Vagina (tissue), 2 donors: ENCODE data around the gene KIAA0513. TPM values are rescaled to one million over a fixed set of nuclear protein-coding genes. Genes with fewer than 3 reads are reported as not detected.

Experiments
- DNase-seq, 2 donors: peaks; one replicate each; pipeline ENCODE4 v3.0.0-alpha.2; 2017; ENCODE audit errors: extremely low spot score in 2 of 2
- H3K27ac ChIP-seq: fragments of 200-600 bp; sonication (generic); one replicate; pipeline ENCODE4 v1.5.1; 2019
- H3K27me3 ChIP-seq: fragments of 200-600 bp; sonication (generic); one replicate; pipeline ENCODE4 v1.5.1; 2019
- H3K36me3 ChIP-seq, 2 donors: fragments of 200-600 bp; sonication (generic); one replicate each; pipeline ENCODE4 v1.5.1; 2017 to 2019
- H3K4me1 ChIP-seq: fragments of 200-600 bp; sonication (generic); one replicate; pipeline ENCODE4 v1.5.1; 2019
- H3K4me3 ChIP-seq, 2 donors: fragments of 200-600 bp; sonication (generic); 1 replicate in 1 of 2; 2 replicates in 1 of 2; pipeline ENCODE4 v1.5.1; 2016 to 2019
- H3K9me3 ChIP-seq: fragments of 200-600 bp; sonication (generic); one replicate; pipeline ENCODE4 v1.5.1; 2019
- POLR2A ChIP-seq, 2 donors: fragments of 450-650 bp; IDR thresholded peaks; one replicate each; pipeline ENCODE4 v1.6.1; 2017; ENCODE audit warnings: antibody characterized with exemption in 2 of 2, mild to moderate bottlenecking in 2 of 2, moderate library complexity in 2 of 2
- POLR2AphosphoS5 ChIP-seq, 2 donors: sonication (generic); formaldehyde crosslinking; IDR thresholded peaks; one replicate each; pipeline ENCODE4 v1.9.0; 2017; ENCODE audit warnings: antibody characterized with exemption in 2 of 2, mild to moderate bottlenecking in 2 of 2, low read depth in 1 of 2; ENCODE audit not compliant: insufficient read depth in 1 of 2
- intact Hi-C: fragments of 100-400 bp; cut with DNase I; formaldehyde crosslinking; loops from one replicate; pipeline ENCODE4 v1.15.1; 2023
- total RNA-seq: library from RNA; depleted of rRNA; stranded (reverse); fragments of >200 nt; gene quantifications from one replicate; pipeline ENCODE4 v1.2.3, GENCODE V29; 2016
- TF ChIP-seq, protein P1 (sequence below), 3 experiments: fragments of 450-650 bp in 2 of 3; fragments of 200-600 bp in 1 of 3; sonication (generic) in 1 of 3; IDR thresholded peaks; one replicate each; pipeline ENCODE4 v1.5.1; 2017 to 2019; ENCODE audit warnings: antibody characterized with exemption in 3 of 3, mild to moderate bottlenecking in 2 of 3, moderate library complexity in 2 of 3

The KIAA0513 gene
- total RNA-seq, 1 donor from 2014 or later, result 26.8 TPM

DNA sequence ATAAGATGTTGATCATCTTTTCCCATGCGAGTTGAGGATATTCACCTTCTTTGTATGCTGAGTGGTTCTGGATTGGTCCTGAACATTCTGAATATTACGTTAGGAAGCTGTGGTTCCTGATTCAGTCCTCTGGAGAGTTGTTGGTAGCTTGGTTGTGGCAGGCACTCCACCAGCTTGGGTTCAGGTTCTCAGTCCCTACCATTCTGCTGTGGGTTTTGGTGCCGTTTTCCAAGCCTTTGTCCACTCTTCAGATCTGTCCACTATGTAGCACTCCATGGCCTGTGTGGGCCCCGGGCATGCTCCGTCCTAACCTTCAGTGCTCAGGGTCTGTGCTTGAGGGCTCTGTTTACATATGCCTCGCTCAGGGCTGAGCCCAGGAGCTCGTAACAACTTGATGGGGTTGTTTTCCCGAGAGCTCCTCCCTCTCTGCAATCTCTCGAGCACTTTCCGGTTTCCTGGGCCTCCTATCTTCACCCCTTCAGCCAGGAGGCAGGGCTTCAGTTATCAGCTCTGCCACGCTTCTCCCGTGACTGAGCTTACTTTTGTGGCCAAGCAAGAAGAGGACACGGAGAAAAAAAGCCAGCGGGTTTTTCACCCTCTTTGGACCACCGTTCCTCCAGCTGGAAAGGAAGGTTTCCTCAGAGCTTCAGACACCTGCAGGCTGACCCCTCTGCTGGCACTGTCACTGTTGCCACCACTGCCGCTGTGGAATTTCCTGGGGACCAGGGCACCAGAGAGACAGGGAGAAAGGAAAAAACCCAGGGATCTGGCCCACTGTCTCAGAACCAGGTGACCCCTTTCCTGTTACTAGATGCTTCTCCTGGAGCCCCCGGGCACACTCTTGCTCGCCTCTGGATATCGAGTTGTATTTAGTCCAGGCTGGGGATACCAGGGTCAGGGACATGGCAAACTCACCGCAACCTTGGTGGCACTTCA is 19.6 kb downstream of the KIAA0513 start:
- peaks cover 28% of the 10 kb centered on the region for H3K4me1 ChIP-seq
- no peaks in the 10 kb centered on the region for H3K27me3 ChIP-seq
- no peaks in the 10 kb centered on the region for H3K36me3 ChIP-seq
- no peak for TF ChIP-seq POLR2A (IDR thresholded peaks at IDR 0.05)
- TF ChIP-seq, protein P1, sequence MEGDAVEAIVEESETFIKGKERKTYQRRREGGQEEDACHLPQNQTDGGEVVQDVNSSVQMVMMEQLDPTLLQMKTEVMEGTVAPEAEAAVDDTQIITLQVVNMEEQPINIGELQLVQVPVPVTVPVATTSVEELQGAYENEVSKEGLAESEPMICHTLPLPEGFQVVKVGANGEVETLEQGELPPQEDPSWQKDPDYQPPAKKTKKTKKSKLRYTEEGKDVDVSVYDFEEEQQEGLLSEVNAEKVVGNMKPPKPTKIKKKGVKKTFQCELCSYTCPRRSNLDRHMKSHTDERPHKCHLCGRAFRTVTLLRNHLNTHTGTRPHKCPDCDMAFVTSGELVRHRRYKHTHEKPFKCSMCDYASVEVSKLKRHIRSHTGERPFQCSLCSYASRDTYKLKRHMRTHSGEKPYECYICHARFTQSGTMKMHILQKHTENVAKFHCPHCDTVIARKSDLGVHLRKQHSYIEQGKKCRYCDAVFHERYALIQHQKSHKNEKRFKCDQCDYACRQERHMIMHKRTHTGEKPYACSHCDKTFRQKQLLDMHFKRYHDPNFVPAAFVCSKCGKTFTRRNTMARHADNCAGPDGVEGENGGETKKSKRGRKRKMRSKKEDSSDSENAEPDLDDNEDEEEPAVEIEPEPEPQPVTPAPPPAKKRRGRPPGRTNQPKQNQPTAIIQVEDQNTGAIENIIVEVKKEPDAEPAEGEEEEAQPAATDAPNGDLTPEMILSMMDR (IDR thresholded peaks at IDR 0.05), result no peak
- TF ChIP-seq POLR2AphosphoS5 (IDR thresholded peaks at IDR 0.05; ENCODE audit: insufficient read depth in 1 of 2, low read depth in 1 of 2), result no peak
- H3K4me3 ChIP-seq, result no peak overlapping the region
- no peak overlapping the region for H3K27ac ChIP-seq
- H3K9me3 ChIP-seq, result no peaks in the 10 kb centered on the region
- intact Hi-C loops, result no loop called here
- no peak for DNase-seq

DNA sequence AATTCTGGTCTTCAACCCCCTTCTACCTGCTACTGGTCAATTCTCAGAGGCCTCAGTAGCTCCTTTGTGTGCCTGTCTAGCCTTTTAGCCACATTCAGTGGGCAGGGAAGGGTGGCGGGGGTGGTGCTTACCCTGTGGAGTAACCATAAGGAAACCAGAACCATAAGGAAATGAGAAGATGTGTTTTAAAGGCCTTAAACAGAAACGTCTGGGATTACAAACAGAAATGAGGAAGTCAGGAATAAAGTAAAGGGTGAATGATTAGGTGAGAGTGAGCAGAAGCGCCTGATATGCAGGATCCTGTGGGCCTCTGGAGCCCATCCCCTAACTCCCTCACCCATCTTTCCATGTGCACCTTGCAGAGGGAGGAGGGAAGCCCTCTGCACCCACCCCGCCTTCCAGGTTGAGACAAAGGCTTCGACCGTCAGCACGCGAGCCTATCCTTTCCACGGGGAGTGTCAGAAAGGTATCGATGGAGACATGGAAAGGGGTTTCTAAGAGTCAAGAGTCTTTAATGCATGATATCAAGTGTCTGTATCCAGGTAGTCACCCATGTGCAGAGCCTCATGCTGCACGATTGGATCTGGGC is 20.4 kb downstream of the KIAA0513 start:
- no peak overlapping the region for H3K4me3 ChIP-seq
- no peaks in the 10 kb centered on the region for H3K36me3 ChIP-seq
- no peak for DNase-seq
- H3K4me1 ChIP-seq, result peaks cover 28% of the 10 kb centered on the region
- no peaks in the 10 kb centered on the region for H3K27me3 ChIP-seq
- H3K9me3 ChIP-seq, result no peaks in the 10 kb centered on the region
- intact Hi-C loops, result no loop called here
- H3K27ac ChIP-seq, result no peak overlapping the region
- TF ChIP-seq POLR2A (IDR thresholded peaks at IDR 0.05), result no peak
- TF ChIP-seq, protein P1 (IDR thresholded peaks at IDR 0.05), result no peak
- TF ChIP-seq POLR2AphosphoS5 (IDR thresholded peaks at IDR 0.05; ENCODE audit: insufficient read depth in 1 of 2, low read depth in 1 of 2), result no peak

DNA sequence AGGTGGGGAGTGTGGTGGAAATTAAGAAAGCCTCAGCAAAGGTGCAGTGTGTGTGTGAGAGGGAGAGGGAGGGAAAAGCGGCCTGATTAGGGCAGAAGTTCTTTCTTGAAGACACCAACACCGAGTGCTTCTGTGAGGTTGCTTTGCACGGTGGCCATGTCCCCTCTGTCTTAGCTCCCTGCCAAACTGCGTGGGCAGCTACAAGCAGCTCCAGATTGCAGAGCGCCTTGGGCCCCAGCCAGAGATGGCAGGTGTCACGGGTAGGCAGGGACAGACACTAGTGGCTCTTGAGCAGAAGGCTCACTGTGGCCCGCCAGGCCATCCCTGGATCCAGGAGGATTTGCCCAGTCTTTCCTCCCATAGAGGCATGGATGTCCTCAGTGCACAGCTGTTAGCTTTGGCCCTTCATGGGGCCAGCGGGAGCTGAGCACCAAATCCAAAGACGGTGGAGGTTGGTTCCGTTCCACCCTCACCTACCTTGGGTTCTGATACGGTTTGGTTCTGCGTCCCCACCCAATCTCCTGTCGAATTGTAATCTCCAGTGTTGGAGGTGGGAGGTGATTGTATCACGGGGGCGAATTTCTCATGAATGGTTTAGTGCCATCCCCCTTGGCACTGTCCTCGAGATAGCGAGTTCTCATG is 21.4 kb downstream of the KIAA0513 start:
- H3K36me3 ChIP-seq, result no peaks in the 10 kb centered on the region
- TF ChIP-seq, protein P1 (IDR thresholded peaks at IDR 0.05), result no peak
- TF ChIP-seq POLR2AphosphoS5 (IDR thresholded peaks at IDR 0.05; ENCODE audit: insufficient read depth in 1 of 2, low read depth in 1 of 2), result no peak
- TF ChIP-seq POLR2A (IDR thresholded peaks at IDR 0.05), result no peak
- no peak for DNase-seq
- intact Hi-C loops, result no loop called here
- no peak overlapping the region for H3K27ac ChIP-seq
- H3K27me3 ChIP-seq, result no peaks in the 10 kb centered on the region
- no peak overlapping the region for H3K4me3 ChIP-seq
- H3K9me3 ChIP-seq, result no peaks in the 10 kb centered on the region
- peaks cover 28% of the 10 kb centered on the region for H3K4me1 ChIP-seq

DNA sequence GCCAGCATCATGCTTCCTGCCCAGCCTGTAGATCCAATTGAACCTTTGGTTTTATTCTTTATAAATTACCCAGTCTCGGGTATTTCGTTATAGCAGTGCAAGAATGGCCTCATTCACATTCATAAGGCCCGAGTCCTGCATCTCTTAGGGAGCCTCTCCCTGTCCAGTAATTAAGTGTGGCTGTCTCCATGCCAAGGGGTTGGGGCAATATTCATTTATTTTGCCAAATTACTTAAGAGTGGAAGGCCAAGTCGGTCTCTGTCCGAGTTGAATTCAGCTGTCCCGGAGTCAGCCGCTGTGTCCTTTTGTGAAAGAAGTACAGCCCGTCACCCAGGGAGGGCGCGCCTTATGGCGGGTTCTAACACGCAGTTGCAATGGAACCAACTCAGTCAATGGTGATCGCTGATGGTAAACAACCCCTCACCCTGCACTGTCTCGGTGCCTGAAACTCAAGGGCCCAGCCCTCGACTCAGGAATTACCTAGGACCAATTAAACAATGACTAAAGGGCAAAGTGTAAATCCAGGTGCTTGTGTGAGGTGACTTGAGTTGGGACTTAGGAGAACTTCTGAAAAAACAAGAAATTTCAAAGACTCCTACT is 22.2 kb downstream of the KIAA0513 start:
- intact Hi-C loops, result no loop called here
- Histone ChIP-seq H3K36me3 (no peaks in the 10 kb centered on the region), H3K9me3 (no peaks in the 10 kb centered on the region), H3K4me1 (peaks cover 32% of the 10 kb centered on the region), H3K27ac (peak overlapping the region; percentile 74), H3K27me3 (no peaks in the 10 kb centered on the region), H3K4me3 (no peak overlapping the region)
- TF ChIP-seq POLR2A (IDR thresholded peaks at IDR 0.05) (no peak), POLR2AphosphoS5 (IDR thresholded peaks at IDR 0.05; ENCODE audit: insufficient read depth in 1 of 2, low read depth in 1 of 2) (no peak)
- TF ChIP-seq, protein P1 (IDR thresholded peaks at IDR 0.05), result no peak
- no peak for DNase-seq
